ENCODE results near the gene PODNL1.
A peak's percentile ranks its signal among the peaks of the same experiment; 100 is the strongest.

The PODNL1 gene

GRCh38 chr19:13909430-13909829, 28.8 kb downstream of the PODNL1 start:
- no peak for TF ChIP-seq TAF1 (IDR thresholded peaks at IDR 0.05; ENCODE audit: borderline replicate concordance, insufficient read depth, low read length)

- TF ChIP-seq POLR2AphosphoS5 (IDR thresholded peaks at IDR 0.05; ENCODE audit: low read depth, low read length) (no peak), FOXP2 (optimal IDR thresholded peaks at IDR 0.05; ENCODE audit: borderline replicate concordance, extremely low read depth, extremely low read length, insufficient read depth) (no peak), REST (IDR thresholded peaks at IDR 0.05; ENCODE audit: insufficient read depth in 1 of 2, low read depth in 2 of 2, low read length in 2 of 2) (no peak), TAF1 (IDR thresholded peaks at IDR 0.05; ENCODE audit: borderline replicate concordance, insufficient read depth, low read length) (no peak), SIN3A (IDR thresholded peaks at IDR 0.05; ENCODE audit: borderline replicate concordance, insufficient read depth, low read length) (no peak)
These were observed 29.5 kb downstream of the PODNL1 start for GRCh38 chr19:13908674-13909073.

GRCh38 chr19:13906910-13907309, 31.3 kb downstream of the PODNL1 start:
- TF ChIP-seq REST (IDR thresholded peaks at IDR 0.05; ENCODE audit: insufficient read depth in 1 of 2, low read depth in 2 of 2, low read length in 2 of 2) = no peak
- no peak for TF ChIP-seq SIN3A (IDR thresholded peaks at IDR 0.05; ENCODE audit: borderline replicate concordance, insufficient read depth, low read length)
- no peak for TF ChIP-seq TAF1 (IDR thresholded peaks at IDR 0.05; ENCODE audit: borderline replicate concordance, insufficient read depth, low read length)
- TF ChIP-seq POLR2AphosphoS5 (IDR thresholded peaks at IDR 0.05; ENCODE audit: low read depth, low read length) = no peak
- no peak for TF ChIP-seq FOXP2 (optimal IDR thresholded peaks at IDR 0.05; ENCODE audit: borderline replicate concordance, extremely low read depth, extremely low read length, insufficient read depth)

DNA sequence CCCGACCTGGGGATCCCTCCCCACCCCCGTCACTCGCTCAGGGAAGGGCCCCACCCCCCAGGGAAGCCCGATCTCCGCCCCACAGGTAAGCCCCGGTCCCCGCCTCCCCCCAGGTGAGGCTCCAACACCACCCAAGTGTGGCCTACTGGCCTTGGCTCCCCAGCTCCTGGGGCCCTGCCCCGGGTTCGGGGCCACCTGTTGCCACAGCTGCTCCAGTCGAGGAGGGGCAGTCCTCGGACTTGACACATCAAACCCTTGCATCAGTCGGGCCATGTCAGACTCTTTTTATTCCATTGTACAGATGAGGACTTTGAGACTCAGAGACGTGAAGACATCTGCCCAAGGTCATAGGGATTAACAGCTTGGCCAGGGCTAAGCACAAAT, 31.7 kb downstream of the PODNL1 start:
- no peak for TF ChIP-seq TAF1 (IDR thresholded peaks at IDR 0.05; ENCODE audit: borderline replicate concordance, insufficient read depth, low read length)

GRCh38 chr19:13905634-13906520, 32.3 kb downstream of the PODNL1 start, which contains the start of the genes BRME1 and CC2D1A:
TSS of gene BRME1 (minus strand) at chr19:13906117. CDS start at chr19:13904892, 1,225 bp downstream.
TSS of gene CC2D1A (plus strand) at chr19:13906201. CDS start at chr19:13906442, 241 bp downstream.
- TF ChIP-seq SIN3A (IDR thresholded peaks at IDR 0.05; ENCODE audit: borderline replicate concordance, insufficient read depth, low read length) (no peak), FOXP2 (optimal IDR thresholded peaks at IDR 0.05; ENCODE audit: borderline replicate concordance, extremely low read depth, extremely low read length, insufficient read depth) (peak; percentile 92), TAF1 (IDR thresholded peaks at IDR 0.05; ENCODE audit: borderline replicate concordance, insufficient read depth, low read length) (no peak), REST (IDR thresholded peaks at IDR 0.05; ENCODE audit: insufficient read depth in 1 of 2, low read depth in 2 of 2, low read length in 2 of 2) (0 out of 4 replicates have a peak, but pooled peaks of 1 of the 2 experiments have one; percentile 10)

GRCh38 chr19:13902993-13903555, 35.1 kb downstream of the PODNL1 start:
- TF ChIP-seq SIN3A (IDR thresholded peaks at IDR 0.05; ENCODE audit: borderline replicate concordance, insufficient read depth, low read length) = no peak
- TF ChIP-seq POLR2AphosphoS5 (IDR thresholded peaks at IDR 0.05; ENCODE audit: low read depth, low read length) = no peak
- TF ChIP-seq TAF1 (IDR thresholded peaks at IDR 0.05; ENCODE audit: borderline replicate concordance, insufficient read depth, low read length) = no peak
- no peak for TF ChIP-seq FOXP2 (optimal IDR thresholded peaks at IDR 0.05; ENCODE audit: borderline replicate concordance, extremely low read depth, extremely low read length, insufficient read depth)
- no peak for TF ChIP-seq REST (IDR thresholded peaks at IDR 0.05; ENCODE audit: insufficient read depth in 1 of 2, low read depth in 2 of 2, low read length in 2 of 2)
